SK-N-MC (cell line): ENCODE measurements around the gene RBPJL.

Source experiments
- EZH2 ChIP-seq: fragments of 200-600 bp; sonication (generic); IDR thresholded peaks from one replicate; pipeline ENCODE4 v1.6.1; 2017; ENCODE audit warnings: antibody characterized with exemption
- POLR2AphosphoS5 ChIP-seq: IDR thresholded peaks from 2 replicates; pipeline ENCODE4 v1.6.1; 2012; ENCODE audit warnings: mild to moderate bottlenecking, low read depth, low read length, borderline replicate concordance

- TF ChIP-seq POLR2AphosphoS5 (no peak), EZH2 (no peak)
Measured at GRCh38 chr20:45345104-45345936, 38.7 kb downstream of the RBPJL start.
